Fibroblast of the conjunctiva (primary cell): ENCODE data around the gene PPM1N.

Experiments
- DNase-seq: peaks from one replicate; pipeline ENCODE4 v3.0.0-alpha.2; 2010; ENCODE audit warnings: low read depth

The PPM1N gene

GRCh38 chr19:45542234-45542668 lies 44.0 kb downstream of the PPM1N start:
- no peak for DNase-seq

DNA sequence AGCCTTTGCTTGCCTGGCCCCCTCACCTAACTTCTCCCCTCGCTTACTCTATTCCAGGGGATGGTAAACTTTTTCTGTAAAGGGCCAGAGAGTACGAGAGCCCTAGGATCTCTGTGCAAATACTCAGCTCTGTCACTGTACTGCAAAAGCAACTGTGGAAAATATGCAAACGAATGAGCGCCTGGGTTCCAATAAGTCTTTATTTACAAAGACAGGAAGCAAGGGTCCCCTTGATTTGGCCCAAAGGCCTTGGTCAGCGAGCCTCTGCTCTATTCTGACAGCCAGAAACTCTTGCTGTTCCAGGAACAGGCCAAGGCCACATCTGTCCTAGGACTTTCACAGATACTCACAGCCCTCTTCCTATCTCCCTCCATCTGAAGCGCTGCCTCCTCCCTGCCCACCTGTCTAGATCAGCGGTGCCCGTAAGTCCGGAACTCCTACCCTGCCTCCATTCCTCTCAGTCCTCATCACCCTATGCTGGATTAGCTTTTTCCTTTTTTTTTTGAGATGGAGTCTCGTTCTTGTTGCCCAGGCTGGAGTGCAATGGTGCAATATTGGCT lies 49.0 kb downstream of the PPM1N start:
- DNase-seq: no peak

DNA sequence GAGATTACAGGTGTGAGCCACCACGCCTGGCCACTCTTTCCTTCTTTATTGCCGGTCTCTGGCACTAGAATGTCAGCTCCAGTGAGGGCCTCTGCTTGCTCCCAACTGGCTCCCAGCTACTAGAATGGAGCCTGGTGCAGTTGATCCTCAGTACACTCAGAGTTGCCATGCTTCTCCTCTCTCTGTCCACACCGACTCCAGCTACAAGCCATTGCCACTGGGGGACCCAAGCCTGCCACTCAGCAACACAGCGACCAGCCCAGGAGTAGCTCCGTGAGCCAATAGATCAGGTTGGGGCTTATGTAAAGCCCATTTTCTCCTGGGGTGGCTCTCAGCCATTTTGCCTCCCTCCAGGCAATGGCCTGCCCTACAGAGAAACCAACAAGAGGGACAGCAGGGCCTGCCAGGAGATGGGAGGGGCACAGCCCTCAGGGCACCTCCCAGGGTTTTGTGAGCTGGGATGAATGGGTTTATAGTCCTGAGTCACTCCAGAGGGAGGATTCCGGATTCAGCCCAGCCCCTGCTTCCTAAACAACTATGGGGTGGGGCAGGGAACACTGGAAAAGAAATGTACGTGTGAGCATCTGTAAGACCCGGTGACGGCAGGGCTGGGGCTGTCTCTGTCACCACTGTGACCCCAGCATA lies 49.8 kb downstream of the PPM1N start:
- DNase-seq: no peak
